ENCODE measurements around the gene LGI1. TPM values are rescaled to one million over a fixed set of nuclear protein-coding genes. Genes with fewer than 3 reads are reported as not detected.

Gene LGI1
- polyA plus RNA-seq, 1 donor (not counting 4 experiments of a cell fraction or from before 2014, with no cell fraction given) = not detected

GRCh38 chr10:93754761-93755160 is 3.0 kb upstream of the LGI1 start:
- H3K4me2 ChIP-seq (ENCODE audit: control insufficient read depth, extremely low read depth, insufficient read depth, low read depth, low read length) = no peak overlapping the region
- dilution Hi-C loops (cut with MboI; ENCODE audit: extremely low pct_ligation_motif_present, low sequenced_read_pairs) = no loop called here
- no peaks in the 10 kb centered on the region for H3K36me3 ChIP-seq (ENCODE audit: control insufficient read depth in 2 of 2, extremely low read depth in 1 of 2, insufficient read depth in 2 of 2, low read length in 2 of 2)
- H2AFZ ChIP-seq (ENCODE audit: control insufficient read depth, low read length) = no peak overlapping the region
- H3K27ac ChIP-seq (ENCODE audit: control insufficient read depth, insufficient read depth, low read length) = no peak overlapping the region
- no peaks in the 10 kb centered on the region for H3K9me1 ChIP-seq (ENCODE audit: control insufficient read depth, extremely low read depth, insufficient read depth, low read length)
- TF ChIP-seq EZH2 (IDR thresholded peaks at IDR 0.05; ENCODE audit: low read length) = no peak
- no peak for TF ChIP-seq CTCF (optimal IDR thresholded peaks at IDR 0.05 in 1 of 3, IDR thresholded peaks at IDR 0.05 in 1 of 3, conservative IDR thresholded peaks at IDR 0.05 in 1 of 3; ENCODE audit: extremely low read depth in 1 of 3, insufficient read depth in 2 of 3, low read length in 3 of 3)
- no peaks in the 10 kb centered on the region for H3K79me2 ChIP-seq (ENCODE audit: control insufficient read depth, insufficient read depth, low read length)
- H3K4me3 ChIP-seq (ENCODE audit: control insufficient read depth in 2 of 3, extremely low read depth in 1 of 3, insufficient read depth in 2 of 3, low read depth in 1 of 3, low read length in 3 of 3) = no peak overlapping the region
- no peak overlapping the region for H3K9ac ChIP-seq (ENCODE audit: control insufficient read depth, extremely low read depth, insufficient read depth, low read length)
- DNase-seq (ENCODE audit: low read depth, low spot score) (no peak), FAIRE-seq (no peak)
- peaks cover 27% of the 10 kb centered on the region for H3K27me3 ChIP-seq (ENCODE audit: control insufficient read depth, extremely low read depth, insufficient read depth, low read length)
- no peaks in the 10 kb centered on the region for H3K9me3 ChIP-seq (ENCODE audit: control insufficient read depth, low read depth, low read length)
- H3K4me1 ChIP-seq (ENCODE audit: control insufficient read depth, extremely low read depth, insufficient read depth, low read length) = no peaks in the 10 kb centered on the region
- H4K20me1 ChIP-seq (ENCODE audit: control insufficient read depth, extremely low read depth, insufficient read depth, low read length) = no peaks in the 10 kb centered on the region

- Histone ChIP-seq H3K36me3 (ENCODE audit: control insufficient read depth in 2 of 2, extremely low read depth in 1 of 2, insufficient read depth in 2 of 2, low read length in 2 of 2) (no peaks in the 10 kb centered on the region), H3K4me2 (ENCODE audit: control insufficient read depth, extremely low read depth, insufficient read depth, low read depth, low read length) (no peak overlapping the region), H3K27ac (ENCODE audit: control insufficient read depth, insufficient read depth, low read length) (no peak overlapping the region)
Measured at GRCh38 chr10:93755443-93756116, 2.2 kb upstream of the LGI1 start.

More at GRCh38 chr10:93755443-93756116, 2.2 kb upstream of the LGI1 start:
- H4K20me1 ChIP-seq (ENCODE audit: control insufficient read depth, extremely low read depth, insufficient read depth, low read length) = no peaks in the 10 kb centered on the region
- no peaks in the 10 kb centered on the region for H3K79me2 ChIP-seq (ENCODE audit: control insufficient read depth, insufficient read depth, low read length)
- no peak overlapping the region for H2AFZ ChIP-seq (ENCODE audit: control insufficient read depth, low read length)
- DNase-seq (ENCODE audit: low read depth, low spot score) (no peak), FAIRE-seq (no peak)
- H3K9me1 ChIP-seq (ENCODE audit: control insufficient read depth, extremely low read depth, insufficient read depth, low read length) = no peaks in the 10 kb centered on the region
- H3K27me3 ChIP-seq (ENCODE audit: control insufficient read depth, extremely low read depth, insufficient read depth, low read length) = peaks cover 33% of the 10 kb centered on the region
- H3K4me3 ChIP-seq (ENCODE audit: control insufficient read depth in 2 of 3, extremely low read depth in 1 of 3, insufficient read depth in 2 of 3, low read depth in 1 of 3, low read length in 3 of 3) = no peak overlapping the region
- TF ChIP-seq EZH2 (IDR thresholded peaks at IDR 0.05; ENCODE audit: low read length) (no peak), CTCF (optimal IDR thresholded peaks at IDR 0.05 in 1 of 3, IDR thresholded peaks at IDR 0.05 in 1 of 3, conservative IDR thresholded peaks at IDR 0.05 in 1 of 3; ENCODE audit: extremely low read depth in 1 of 3, insufficient read depth in 2 of 3, low read length in 3 of 3) (no peak)
- no peak overlapping the region for H3K9ac ChIP-seq (ENCODE audit: control insufficient read depth, extremely low read depth, insufficient read depth, low read length)
- dilution Hi-C loops (cut with MboI; ENCODE audit: extremely low pct_ligation_motif_present, low sequenced_read_pairs) = no loop called here
- no peaks in the 10 kb centered on the region for H3K4me1 ChIP-seq (ENCODE audit: control insufficient read depth, extremely low read depth, insufficient read depth, low read length)
- H3K9me3 ChIP-seq (ENCODE audit: control insufficient read depth, low read depth, low read length) = no peaks in the 10 kb centered on the region

Data from keratinocyte (primary cell).